A204.1 (cell line): ENCODE results near the gene PAIP2.
"Not testable (repeated sequence)": the region's sequence is repeated elsewhere in the genome, so short reads cannot be mapped to it uniquely, and the experiment has no call there.

Source experiments
- FAIRE-seq: peaks from 2 replicates; lab custom pipeline; 2012; peaks lifted over from hg19 to GRCh38; lab: Jason Lieb, UNC

The PAIP2 gene

GRCh38 chr5:139341689-139342422 lies at the start of gene PAIP2:
PAIP2 (plus strand) TSS chr5:139341854; CDS start chr5:139363785, 21,931 bp downstream.
- FAIRE-seq, result peak; percentile 92

- no peak for FAIRE-seq
Measured at GRCh38 chr5:139293202-139293506, 48.5 kb upstream of the PAIP2 start.

- peak; percentile 85 for FAIRE-seq
Measured at GRCh38 chr5:139293507-139294373, 47.9 kb upstream of the PAIP2 start, which contains the start of gene MATR3. MATR3 (plus strand) TSS chr5:139293740; CDS start chr5:139307416, 13,676 bp downstream.

- FAIRE-seq, result no peak
Measured at GRCh38 chr5:139294374-139295165, 47.1 kb upstream of the PAIP2 start.

- FAIRE-seq, result no peak
Measured at GRCh38 chr5:139295346-139296057, 46.2 kb upstream of the PAIP2 start.

GRCh38 chr5:139296198-139296597 lies 45.5 kb upstream of the PAIP2 start:
- no peak for FAIRE-seq

GRCh38 chr5:139296862-139297326 lies 44.8 kb upstream of the PAIP2 start:
- FAIRE-seq, result no peak

- FAIRE-seq, result no peak
Measured at GRCh38 chr5:139297439-139298133, 44.1 kb upstream of the PAIP2 start.

- no peak for FAIRE-seq
Measured at GRCh38 chr5:139298242-139298641, 43.4 kb upstream of the PAIP2 start.

- FAIRE-seq, result no peak
Measured at GRCh38 chr5:139299486-139299885, 42.2 kb upstream of the PAIP2 start.

- no peak for FAIRE-seq
Measured at GRCh38 chr5:139301808-139302499, 39.7 kb upstream of the PAIP2 start.

GRCh38 chr5:139304391-139305324 lies 37.0 kb upstream of the PAIP2 start:
- no peak for FAIRE-seq

- FAIRE-seq, result no peak
Measured at GRCh38 chr5:139306197-139306596, 35.5 kb upstream of the PAIP2 start.

- FAIRE-seq, result peak; percentile 37
Measured at GRCh38 chr5:139306628-139307379, 34.9 kb upstream of the PAIP2 start.

- no peak for FAIRE-seq
Measured at GRCh38 chr5:139308797-139309196, 32.9 kb upstream of the PAIP2 start.

GRCh38 chr5:139310715-139311186 lies 30.9 kb upstream of the PAIP2 start:
- not testable (repeated sequence) for FAIRE-seq

- FAIRE-seq, result no peak
Measured at GRCh38 chr5:139312075-139312474, 29.6 kb upstream of the PAIP2 start.

GRCh38 chr5:139314276-139314675 lies 27.4 kb upstream of the PAIP2 start:
- FAIRE-seq, result no peak
